A549 (cell line): Measurements from ENCODE around the gene MS4A6E.

Experiments
- KDM1A ChIP-seq: fragments of 200-600 bp; sonication (generic); IDR thresholded peaks from 2 replicates; pipeline ENCODE4 v1.6.1; 2016; ENCODE audit warnings: low read depth, mild to moderate bottlenecking
- NFE2L2 ChIP-seq: fragments of 150-350 bp; conservative IDR thresholded peaks from 2 replicates; pipeline ENCODE4 v1.6.1; 2014; ENCODE audit warnings: low read length
- POLR2A ChIP-seq: IDR thresholded peaks from 2 replicates; pipeline ENCODE4 v1.6.1; 2012; ENCODE audit warnings: mild to moderate bottlenecking, low read length

GRCh38 chr11:60328460-60328859 is 1.4 kb downstream of the MS4A6E start:
- no peak for TF ChIP-seq NFE2L2
- TF ChIP-seq POLR2A, result no peak
- no peak for TF ChIP-seq KDM1A
